GM12865 (cell line): ENCODE measurements around the gene SLC38A10.

Source experiments
- DNase-seq: peaks from one replicate; pipeline ENCODE4 v3.0.0; 2010; ENCODE audit warnings: low read depth
- H3K4me3 ChIP-seq: 2 replicates; pipeline ENCODE4 v1.5.1; 2011; ENCODE audit warnings: mild to moderate bottlenecking, low read depth, low read length, control low read depth
- TF ChIP-seq, protein P1 (sequence below): IDR thresholded peaks from 2 replicates; pipeline ENCODE4 v1.5.1; 2011; ENCODE audit warnings: low read length, control low read depth, low read depth, inconsistent platforms; ENCODE audit not compliant: insufficient read depth; ENCODE audit errors: missing control alignments

Gene SLC38A10

DNA sequence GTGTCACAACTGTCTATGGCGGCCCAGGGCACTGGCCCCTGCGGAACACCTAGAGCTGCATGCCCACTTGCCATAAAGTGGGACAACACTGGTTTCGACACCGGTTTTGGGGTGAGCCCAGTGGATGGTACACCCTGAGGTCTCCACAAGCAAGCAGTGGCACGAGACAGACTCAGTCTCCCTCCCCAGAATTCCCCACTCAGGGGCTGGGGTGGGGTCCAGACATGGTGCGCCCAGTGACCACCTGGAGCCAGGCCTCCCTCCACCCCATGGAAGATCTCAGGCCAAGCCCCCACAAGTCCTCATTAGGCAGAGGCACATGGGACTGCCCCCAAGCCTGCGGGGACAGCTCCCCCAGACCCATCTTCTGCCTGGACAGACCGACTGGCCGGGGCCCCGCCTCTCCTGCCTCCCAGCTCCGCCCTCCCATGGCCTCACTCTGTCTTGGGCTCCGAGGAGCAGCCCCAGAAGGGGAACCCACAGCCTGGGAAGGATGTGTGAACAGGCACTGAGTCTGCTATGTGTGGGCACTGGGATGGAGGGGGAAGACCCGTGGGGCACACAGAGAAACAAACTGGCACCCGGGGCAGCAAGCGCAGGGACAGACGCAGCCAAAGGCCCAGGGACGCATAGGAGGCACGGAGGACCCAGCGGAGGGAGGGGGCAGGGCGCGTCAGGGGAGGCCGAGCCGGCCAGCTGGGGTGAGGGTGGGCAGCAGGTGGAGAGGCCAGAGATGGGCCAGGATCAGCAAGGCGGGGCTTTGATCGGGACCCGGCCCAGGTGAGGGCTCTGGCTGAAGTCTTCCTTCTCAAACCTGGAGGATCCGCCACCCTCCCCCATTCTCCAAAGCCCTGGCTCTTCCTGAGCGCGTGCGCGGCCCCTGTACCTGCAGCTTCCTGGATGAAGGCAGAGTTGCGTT is 59.0 kb downstream of the SLC38A10 start:
- TF ChIP-seq, protein P1, sequence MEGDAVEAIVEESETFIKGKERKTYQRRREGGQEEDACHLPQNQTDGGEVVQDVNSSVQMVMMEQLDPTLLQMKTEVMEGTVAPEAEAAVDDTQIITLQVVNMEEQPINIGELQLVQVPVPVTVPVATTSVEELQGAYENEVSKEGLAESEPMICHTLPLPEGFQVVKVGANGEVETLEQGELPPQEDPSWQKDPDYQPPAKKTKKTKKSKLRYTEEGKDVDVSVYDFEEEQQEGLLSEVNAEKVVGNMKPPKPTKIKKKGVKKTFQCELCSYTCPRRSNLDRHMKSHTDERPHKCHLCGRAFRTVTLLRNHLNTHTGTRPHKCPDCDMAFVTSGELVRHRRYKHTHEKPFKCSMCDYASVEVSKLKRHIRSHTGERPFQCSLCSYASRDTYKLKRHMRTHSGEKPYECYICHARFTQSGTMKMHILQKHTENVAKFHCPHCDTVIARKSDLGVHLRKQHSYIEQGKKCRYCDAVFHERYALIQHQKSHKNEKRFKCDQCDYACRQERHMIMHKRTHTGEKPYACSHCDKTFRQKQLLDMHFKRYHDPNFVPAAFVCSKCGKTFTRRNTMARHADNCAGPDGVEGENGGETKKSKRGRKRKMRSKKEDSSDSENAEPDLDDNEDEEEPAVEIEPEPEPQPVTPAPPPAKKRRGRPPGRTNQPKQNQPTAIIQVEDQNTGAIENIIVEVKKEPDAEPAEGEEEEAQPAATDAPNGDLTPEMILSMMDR: no peak
- DNase-seq: no peak
- H3K4me3 ChIP-seq: no peak overlapping the region

GRCh38 chr17:81234940-81235821 is 59.9 kb downstream of the SLC38A10 start:
- DNase-seq: no peak
- TF ChIP-seq, protein P1: no peak
- no peak overlapping the region for H3K4me3 ChIP-seq

- DNase-seq: no peak
- H3K4me3 ChIP-seq: no peak overlapping the region
- TF ChIP-seq, protein P1: no peak
These were observed 60.6 kb downstream of the SLC38A10 start for GRCh38 chr17:81234506-81234855.

GRCh38 chr17:81233811-81234505 is 61.1 kb downstream of the SLC38A10 start:
- no peak for DNase-seq
- TF ChIP-seq, protein P1: no peak

DNA sequence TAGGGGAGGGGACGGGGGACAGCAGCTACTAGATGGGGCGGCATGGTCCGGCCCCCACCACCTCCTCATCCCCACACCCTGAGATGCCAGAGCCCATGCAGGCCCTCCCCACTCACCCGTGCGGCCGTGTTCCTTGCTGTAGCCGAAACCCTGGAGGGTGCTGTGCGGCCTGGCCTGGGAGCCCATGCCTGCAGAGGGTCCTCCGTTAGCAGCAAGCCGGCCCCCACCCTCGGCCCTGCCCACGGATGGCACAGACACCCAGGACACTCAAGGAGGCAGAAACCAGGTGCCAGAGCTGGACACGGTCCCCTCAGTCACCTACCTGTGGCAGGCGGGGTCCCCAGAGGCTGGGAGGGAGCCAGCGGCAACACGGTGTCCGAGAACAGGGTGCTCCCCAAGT is 61.8 kb downstream of the SLC38A10 start:
- TF ChIP-seq, protein P1: no peak
- H3K4me3 ChIP-seq: no peak overlapping the region

More at GRCh38 chr17:81233811-81234505, 61.1 kb downstream of the SLC38A10 start:
- no peak overlapping the region for H3K4me3 ChIP-seq

DNA sequence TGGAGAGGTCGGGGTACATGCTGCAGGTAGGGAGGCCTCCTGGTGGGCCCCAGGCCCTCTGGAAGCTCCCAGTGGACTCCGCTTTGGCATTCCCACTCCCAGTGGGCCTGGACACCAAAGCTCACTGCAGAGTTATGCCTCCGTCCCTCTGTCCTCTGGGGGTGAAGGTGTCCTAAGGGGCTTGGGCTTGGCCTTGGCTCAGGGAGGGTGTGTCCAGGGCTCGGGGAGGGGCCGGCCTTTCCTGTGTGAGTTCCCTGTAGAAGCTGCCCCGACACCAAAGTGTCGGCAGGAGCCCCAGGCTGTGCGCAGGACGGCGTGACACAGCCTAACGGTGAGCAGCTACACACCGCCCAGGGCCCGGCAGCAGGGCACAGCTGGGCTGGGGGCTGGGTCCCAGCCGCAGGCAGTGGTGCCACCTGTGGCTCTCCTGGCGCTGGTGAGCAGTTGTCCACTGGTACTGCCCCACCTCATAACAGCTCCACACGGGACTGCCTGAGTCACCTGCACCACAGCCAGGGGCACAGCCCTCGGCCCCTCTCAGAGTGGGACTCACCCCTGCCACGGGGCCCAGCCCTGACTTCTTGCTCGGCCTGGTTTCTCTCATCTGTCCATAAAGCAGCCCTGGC is 62.4 kb downstream of the SLC38A10 start:
- no peak for DNase-seq
- TF ChIP-seq, protein P1: no peak
- H3K4me3 ChIP-seq: no peak overlapping the region

More for the DNA sequence above, 61.8 kb downstream of the SLC38A10 start:
- DNase-seq: no peak
